NB4 (cell line): ENCODE results near the gene RCC1.
"Not testable (repeated sequence)": the region's sequence is repeated elsewhere in the genome, so short reads cannot be mapped to it uniquely, and the experiment has no call there.

Experiments used
- DNase-seq: peaks from one replicate; pipeline ENCODE4 v3.0.0; 2010; ENCODE audit warnings: low read depth
- H3K4me3 ChIP-seq: one replicate; pipeline ENCODE4 v1.5.1; 2011; ENCODE audit warnings: mild to moderate bottlenecking, low read depth, low read length, moderate library complexity
- CTCF ChIP-seq: IDR thresholded peaks from one replicate; pipeline ENCODE4 v1.5.1; 2012; ENCODE audit warnings: low read depth, low read length
- MAX ChIP-seq: IDR thresholded peaks from 2 replicates; pipeline ENCODE4 v1.6.1; 2011; ENCODE audit warnings: low read depth, low read length
- MYC ChIP-seq: IDR thresholded peaks from 2 replicates; pipeline ENCODE4 v1.6.1; 2011; ENCODE audit warnings: low read depth, low read length
- POLR2A ChIP-seq: IDR thresholded peaks from 2 replicates; pipeline ENCODE4 v1.6.1; 2011; ENCODE audit warnings: mild to moderate bottlenecking; ENCODE audit not compliant: insufficient read length; ENCODE audit errors: extremely low read depth

Gene RCC1

GRCh38 chr1:28518000-28518744, 12.3 kb downstream of the RCC1 start:
- peak; percentile 92 for DNase-seq
- peak overlapping the region; percentile 92 for H3K4me3 ChIP-seq
- TF ChIP-seq CTCF, result peak; percentile 87
- TF ChIP-seq MYC, result peak; percentile 78
- peak; percentile 92 for TF ChIP-seq POLR2A
- TF ChIP-seq MAX, result peak; percentile 78

- H3K4me3 ChIP-seq, result peak overlapping the region; percentile 92
- DNase-seq, result peak; percentile 80
- TF ChIP-seq CTCF (no peak), MAX (peak; percentile 87), POLR2A (no peak), MYC (no peak; the same call in 1 of the 2 replicates)
Observed at GRCh38 chr1:28518745-28519341, 13.0 kb downstream of the RCC1 start.

- H3K4me3 ChIP-seq, result peak overlapping the region; percentile 92
- TF ChIP-seq MYC (no peak), MAX (no peak), CTCF (no peak), POLR2A (no peak)
- DNase-seq, result peak; percentile 25
Observed at GRCh38 chr1:28519946-28520725, 14.3 kb downstream of the RCC1 start.

GRCh38 chr1:28520796-28521195, 15.0 kb downstream of the RCC1 start:
- DNase-seq, H3K4me3 ChIP-seq: not testable (repeated sequence)

- no peak for TF ChIP-seq CTCF
- DNase-seq, result no peak
- H3K4me3 ChIP-seq, result no peak overlapping the region
Observed at GRCh38 chr1:28521502-28522164, 15.8 kb downstream of the RCC1 start.

GRCh38 chr1:28522537-28522936, 16.7 kb downstream of the RCC1 start:
- not testable (repeated sequence) for DNase-seq, H3K4me3 ChIP-seq

GRCh38 chr1:28525002-28525642, 19.3 kb downstream of the RCC1 start:
- not testable (repeated sequence) for H3K4me3 ChIP-seq, DNase-seq
